ENCODE data around the gene GABRA5.

DNA sequence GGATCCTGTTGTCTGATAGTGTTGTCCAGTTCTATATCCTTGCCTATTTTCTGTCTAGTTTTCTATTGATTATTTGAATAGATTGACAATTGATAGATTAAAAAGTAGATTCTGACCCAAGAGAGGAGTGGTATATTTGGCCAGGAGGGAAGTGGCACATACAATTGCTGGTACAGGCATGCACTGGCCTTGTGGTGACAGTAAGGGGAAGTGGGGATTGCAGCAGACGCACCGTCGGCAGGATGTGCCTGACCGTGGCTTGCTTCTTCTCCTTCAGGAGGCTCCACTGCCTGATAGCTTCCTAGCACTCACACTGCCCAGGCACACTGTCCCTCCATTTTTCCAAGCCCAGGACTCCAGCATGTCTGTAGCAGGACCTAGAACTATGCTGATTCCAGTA, 114.6 kb downstream of the GABRA5 start:
- TF ChIP-seq CTCF (IDR thresholded peaks at IDR 0.05) (no peak), EZH2 (IDR thresholded peaks at IDR 0.05; ENCODE audit: borderline replicate concordance, insufficient read depth, low read depth, low read length, poor library complexity, severe bottlenecking) (no peak)

All from B cell (primary cell).